Panc1 (cell line): ENCODE results near the gene HOXA4.

Experiments used
- CTCF ChIP-seq: fragments of 450-650 bp; IDR thresholded peaks from 2 replicates; pipeline ENCODE4 v1.5.1; 2017; ENCODE audit warnings: mild to moderate bottlenecking
- POLR2AphosphoS5 ChIP-seq: IDR thresholded peaks from 2 replicates; pipeline ENCODE4 v1.6.1; 2012; ENCODE audit warnings: mild to moderate bottlenecking, low read depth, low read length, moderate library complexity
- TCF7L2 ChIP-seq: IDR thresholded peaks from 2 replicates; pipeline ENCODE4 v1.6.1; 2011; ENCODE audit warnings: mild to moderate bottlenecking, low read depth, low read length, inconsistent platforms

GRCh38 chr7:27167916-27168264 lies 37.3 kb upstream of the HOXA4 start:
- TF ChIP-seq CTCF: no peak
- TF ChIP-seq POLR2AphosphoS5: no peak
- no peak for TF ChIP-seq TCF7L2
